ENCODE data around the gene UGT1A4. TPM values are rescaled to one million over a fixed set of nuclear protein-coding genes. Genes with fewer than 3 reads are reported as not detected.

The UGT1A4 gene
- total and polyA plus RNA-seq, 11 donors, result not detected

DNA sequence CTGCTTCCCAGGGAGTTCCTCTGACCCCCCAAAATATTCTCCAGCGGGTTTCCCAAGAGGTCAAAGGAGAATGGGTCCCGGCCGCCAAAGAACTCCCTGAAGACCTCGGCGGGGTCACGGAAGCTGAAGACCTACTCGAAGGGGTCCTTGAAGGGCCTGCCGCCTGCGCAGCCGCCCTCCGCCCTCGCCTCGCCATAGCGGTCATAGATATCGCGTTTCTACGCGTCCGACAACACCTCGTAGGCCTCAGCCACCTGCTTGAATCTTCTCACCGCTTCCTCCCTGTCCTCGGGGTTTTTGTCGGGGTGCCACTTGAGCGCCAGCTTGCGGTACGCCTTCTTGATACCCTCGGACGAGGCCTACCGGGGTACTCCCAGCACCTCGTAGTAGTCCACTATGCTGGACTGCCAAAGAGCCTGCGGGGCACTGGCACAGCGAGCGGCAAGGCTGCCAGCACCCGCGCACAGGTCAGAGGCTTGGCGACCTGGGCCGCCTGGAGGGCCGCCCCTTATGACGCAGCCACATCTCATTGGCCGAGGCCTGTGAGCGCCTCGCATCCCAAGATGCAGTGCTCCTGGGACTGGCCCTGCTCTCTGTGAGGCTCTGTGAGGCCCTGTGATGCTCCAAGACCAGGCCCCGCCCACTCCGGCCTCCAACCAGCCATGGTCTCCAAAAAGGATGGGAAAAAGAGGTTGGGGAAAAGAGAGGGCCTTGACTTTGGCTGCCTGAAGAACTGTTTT, 36.5 kb downstream of the UGT1A4 start:
- TF ChIP-seq POLR2A (IDR thresholded peaks at IDR 0.05), result no peak
- TF ChIP-seq, protein P1, sequence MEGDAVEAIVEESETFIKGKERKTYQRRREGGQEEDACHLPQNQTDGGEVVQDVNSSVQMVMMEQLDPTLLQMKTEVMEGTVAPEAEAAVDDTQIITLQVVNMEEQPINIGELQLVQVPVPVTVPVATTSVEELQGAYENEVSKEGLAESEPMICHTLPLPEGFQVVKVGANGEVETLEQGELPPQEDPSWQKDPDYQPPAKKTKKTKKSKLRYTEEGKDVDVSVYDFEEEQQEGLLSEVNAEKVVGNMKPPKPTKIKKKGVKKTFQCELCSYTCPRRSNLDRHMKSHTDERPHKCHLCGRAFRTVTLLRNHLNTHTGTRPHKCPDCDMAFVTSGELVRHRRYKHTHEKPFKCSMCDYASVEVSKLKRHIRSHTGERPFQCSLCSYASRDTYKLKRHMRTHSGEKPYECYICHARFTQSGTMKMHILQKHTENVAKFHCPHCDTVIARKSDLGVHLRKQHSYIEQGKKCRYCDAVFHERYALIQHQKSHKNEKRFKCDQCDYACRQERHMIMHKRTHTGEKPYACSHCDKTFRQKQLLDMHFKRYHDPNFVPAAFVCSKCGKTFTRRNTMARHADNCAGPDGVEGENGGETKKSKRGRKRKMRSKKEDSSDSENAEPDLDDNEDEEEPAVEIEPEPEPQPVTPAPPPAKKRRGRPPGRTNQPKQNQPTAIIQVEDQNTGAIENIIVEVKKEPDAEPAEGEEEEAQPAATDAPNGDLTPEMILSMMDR (IDR thresholded peaks at IDR 0.05), result no peak
- no peaks in the 10 kb centered on the region for H3K27me3 ChIP-seq
- H3K4me1 ChIP-seq, result no peaks in the 10 kb centered on the region
- ATAC-seq (no peak), DNase-seq (no peak)
- H3K36me3 ChIP-seq, result no peaks in the 10 kb centered on the region
- no peak overlapping the region for H3K27ac ChIP-seq
- 86 to 93% (median 90%) methylated on average over 39 to 44 of the region's 44 CpGs for WGBS, 4 donors
- H3K4me3 ChIP-seq, result no peak overlapping the region
- intact Hi-C loops (cut with DNase I), result no loop called here
- H3K9me3 ChIP-seq, result peaks cover 0 to 3% (median 0%) of the 10 kb centered on the region in 12 donors

DNA sequence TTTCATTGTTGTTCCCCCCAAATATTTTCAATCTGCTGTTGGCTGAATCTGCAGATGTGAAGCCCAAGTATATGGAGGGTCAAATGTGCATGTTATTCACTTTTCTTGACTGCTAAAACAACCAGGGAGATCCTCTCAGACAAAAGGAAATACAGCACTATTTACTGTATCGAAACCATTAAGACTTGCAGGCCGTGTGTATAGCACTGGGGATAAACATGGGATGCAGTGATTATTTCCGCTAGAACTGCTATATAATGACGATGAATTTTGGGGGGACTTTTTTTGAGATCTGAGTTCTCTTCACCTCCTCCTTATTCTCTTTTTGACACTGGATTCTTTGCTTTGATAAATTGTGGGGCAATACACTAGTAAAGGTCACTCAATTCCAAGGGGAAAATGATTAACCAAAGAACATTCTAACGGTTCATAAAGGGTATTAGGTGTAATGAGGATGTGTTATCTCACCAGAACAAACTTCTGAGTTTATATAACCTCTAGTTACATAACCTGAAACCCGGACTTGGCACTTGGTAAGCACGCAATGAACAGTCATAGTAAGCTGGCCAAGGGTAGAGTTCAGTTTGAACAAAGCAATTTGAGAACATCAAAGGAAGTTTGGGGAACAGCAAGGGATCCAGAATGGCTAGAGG, 38.0 kb downstream of the UGT1A4 start:
- intact Hi-C loops (cut with DNase I), result no loop called here
- Histone ChIP-seq H3K4me1 (no peaks in the 10 kb centered on the region), H3K27ac (no peak overlapping the region), H3K36me3 (no peaks in the 10 kb centered on the region), H3K9me3 (no peaks in the 10 kb centered on the region), H3K27me3 (no peaks in the 10 kb centered on the region), H3K4me3 (no peak overlapping the region)
- TF ChIP-seq, protein P1 (IDR thresholded peaks at IDR 0.05), result no peak
- no peak for TF ChIP-seq POLR2A (IDR thresholded peaks at IDR 0.05)
- no peak for ATAC-seq
- no peak for DNase-seq
- WGBS, 4 donors, result 70 to 81% (median 75%) methylated on average over 7 of the region's 7 CpGs

DNA sequence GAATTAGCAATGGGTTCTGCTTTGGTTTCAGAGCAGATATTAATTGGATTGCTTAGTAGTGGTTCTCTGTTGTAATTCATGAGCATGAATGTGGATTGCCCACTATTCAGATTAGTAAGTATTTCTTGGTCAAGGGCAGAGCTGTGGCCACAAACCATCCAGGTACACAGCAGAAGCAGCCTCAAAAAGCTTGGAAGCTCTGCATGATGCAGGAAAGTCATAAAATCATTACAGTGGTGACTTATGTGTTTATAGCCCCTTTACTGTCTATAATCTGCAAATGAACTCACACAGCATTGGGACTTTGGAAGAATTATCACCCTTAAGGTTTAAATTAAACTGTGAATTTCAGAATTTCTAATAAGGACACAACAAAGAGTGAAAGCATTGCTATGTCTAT, 39.6 kb downstream of the UGT1A4 start:
- no peak for ATAC-seq
- no peak for DNase-seq
- no peak for TF ChIP-seq POLR2A (IDR thresholded peaks at IDR 0.05)
- TF ChIP-seq, protein P1 (IDR thresholded peaks at IDR 0.05), result no peak
- H3K27me3 ChIP-seq, result peaks cover 0 to 7% (median 0%) of the 10 kb centered on the region in 9 donors
- H3K4me3 ChIP-seq, result no peak overlapping the region
- H3K9me3 ChIP-seq, result no peaks in the 10 kb centered on the region
- no peaks in the 10 kb centered on the region for H3K36me3 ChIP-seq
- intact Hi-C loops (cut with DNase I), result no loop called here
- no peaks in the 10 kb centered on the region for H3K4me1 ChIP-seq
- no peak overlapping the region for H3K27ac ChIP-seq

DNA sequence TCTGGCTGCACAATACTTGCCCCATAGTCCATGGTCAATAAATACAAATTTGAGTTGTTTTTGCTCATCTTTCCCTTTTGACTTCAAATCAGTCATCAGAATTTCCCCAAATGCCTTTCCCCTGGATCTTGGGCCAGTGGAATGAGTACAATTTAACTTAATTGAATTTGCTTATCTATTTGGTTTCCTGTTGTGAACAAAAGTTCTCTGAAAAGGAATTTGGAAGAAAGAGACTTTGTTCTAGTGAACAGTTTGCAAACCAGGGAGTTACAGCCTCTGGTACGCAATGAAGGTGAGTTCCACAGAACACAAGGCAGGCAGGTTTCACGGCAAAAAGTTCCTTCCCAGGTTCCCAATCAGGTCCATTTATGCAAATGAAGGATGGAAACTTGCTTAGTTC, 40.3 kb downstream of the UGT1A4 start:
- DNase-seq, result no peak
- no peaks in the 10 kb centered on the region for H3K4me1 ChIP-seq
- H3K4me3 ChIP-seq, result no peak overlapping the region
- no peaks in the 10 kb centered on the region for H3K36me3 ChIP-seq
- ATAC-seq, result no peak
- TF ChIP-seq, protein P1 (IDR thresholded peaks at IDR 0.05), result no peak
- TF ChIP-seq POLR2A (IDR thresholded peaks at IDR 0.05), result no peak
- no peaks in the 10 kb centered on the region for H3K9me3 ChIP-seq
- H3K27me3 ChIP-seq, result peaks cover 0 to 8% (median 0%) of the 10 kb centered on the region in 9 donors
- H3K27ac ChIP-seq, result no peak overlapping the region
- intact Hi-C loops (cut with DNase I), result loop anchor here in 1 of 10 donors (1.0 kb wide), 1 partner anchor 11 kb away; no protein-coding TSS in a partner anchor
- 77 to 88% (median 81%) methylated on average over 2 of the region's 2 CpGs for WGBS, 4 donors
